Mucosa of descending colon (tissue), 3 donors: ENCODE results near the gene TBXAS1. TPM values are rescaled to one million over a fixed set of nuclear protein-coding genes. Genes with fewer than 3 reads are reported as not detected.

Experiments
- ATAC-seq: fragments of 200-7000 bp; cut with Tn5 transposase; one replicate; pipeline ENCODE4 v1.9.1; 2020; ENCODE audit warnings: mild to moderate bottlenecking, moderate library complexity
- DNase-seq, 3 donors: peaks; one replicate each; pipeline ENCODE4 v3.0.0-alpha.2; 2020
- H3K36me3 ChIP-seq: fragments of 200-600 bp; one replicate; pipeline ENCODE4 v1.8.0; 2021; ENCODE audit warnings: low read depth, mild to moderate bottlenecking
- H3K4me1 ChIP-seq: fragments of 200-600 bp; one replicate; pipeline ENCODE4 v1.8.0; 2021; ENCODE audit warnings: low read depth, mild to moderate bottlenecking
- H3K4me3 ChIP-seq: fragments of 200-600 bp; one replicate; pipeline ENCODE4 v1.8.0; 2021; ENCODE audit warnings: mild to moderate bottlenecking
- H3K9me3 ChIP-seq: fragments of 200-600 bp; one replicate; pipeline ENCODE4 v1.8.0; 2021; ENCODE audit warnings: mild to moderate bottlenecking
- CTCF ChIP-seq: fragments of 200-600 bp; IDR thresholded peaks from one replicate; pipeline ENCODE4 v1.8.0; 2022; ENCODE audit warnings: antibody characterized with exemption, mild to moderate bottlenecking
- intact Hi-C, 2 donors: fragments of 100-400 bp; cut with DNase I in 1 of 2; cut with micrococcal nuclease in 1 of 2; formaldehyde crosslinking; loops; one replicate each; pipeline versions ENCODE4 v1.11.0 to v1.11.1; 2022; cut with DNase I, micrococcal nuclease
- long read RNA-seq, 2 donors: library from polyadenylated mRNA; unstranded; transcript quantifications; one replicate each; pipeline ENCODE4 v2.0.0, GENCODE V29; 2019 to 2021
- total RNA-seq, 3 donors: library from RNA; stranded (reverse); fragmentation: NEBNext Ultra II Directional in 2 of 3; extraction: Animal tissue kit (Norgen Biotek cat#: 25700) in 2 of 3; gene quantifications; one replicate each; pipeline versions ENCODE4 v1.2.1 to v1.2.4, GENCODE V29; 2021 to 2023
- donor health status: DM: no; HTN: no; CAD: no; lungs with moderate emphysema.
- donor health status: DM: no; HTN: no; CAD: no.
- donor health status: DM: no; HTN: yes; CAD: no.

TBXAS1 gene
- total RNA-seq, result 10 to 100 TPM in 1 of 3 donors, 1 to 10 TPM in 2; 9.4 to 15.6 (median 9.7) TPM
- long read RNA-seq, donor 1, partial matches to known transcripts, result 1 of 6 reads
- long read RNA-seq, donor 1, other reads (novel, unspliced or antisense), result 3 of 6 reads
- long read RNA-seq, donor 2, transcript TBXAS1-208 (13 exons, 1,963 nt), result major isoform, 15 of 19 reads
- long read RNA-seq, donor 2, partial matches to known transcripts, result 1 of 19 reads
- long read RNA-seq, donor 2, other reads (novel, unspliced or antisense), result 2 of 19 reads

GRCh38 chr7:139829025-139829774 is at the start of gene TBXAS1:
TSS of gene TBXAS1 (plus strand) at chr7:139829264. CDS start at chr7:139829391, 127 bp downstream.
- DNase-seq (peak in 2 of 3 donors; percentile 45 to 55), ATAC-seq (peak; percentile 94)
- H3K4me1 ChIP-seq, result peaks cover 8% of the 10 kb centered on the region
- TF ChIP-seq CTCF, result no peak
- H3K4me3 ChIP-seq, result no peak within 1 kb of the TSS
- H3K36me3 ChIP-seq, result no peaks in the 10 kb centered on the region
- no peaks in the 10 kb centered on the region for H3K9me3 ChIP-seq
- intact Hi-C loops, result no loop called here

- Histone ChIP-seq H3K4me1 (peaks cover 7% of the 10 kb centered on the region), H3K4me3 (no peak overlapping the region), H3K9me3 (no peaks in the 10 kb centered on the region), H3K36me3 (no peaks in the 10 kb centered on the region)
- DNase-seq (no peak), ATAC-seq (no peak)
- no peak for TF ChIP-seq CTCF
- intact Hi-C loops, result no loop called here
Measured at GRCh38 chr7:139782932-139783331, 46.1 kb upstream of the TBXAS1 start.

GRCh38 chr7:139783647-139784385 is 45.2 kb upstream of the TBXAS1 start:
- H3K36me3 ChIP-seq, result no peaks in the 10 kb centered on the region
- no peak for DNase-seq
- no peaks in the 10 kb centered on the region for H3K9me3 ChIP-seq
- no peak for ATAC-seq
- intact Hi-C loops, result no loop called here
- no peak overlapping the region for H3K4me3 ChIP-seq
- TF ChIP-seq CTCF, result no peak
- peaks cover 3% of the 10 kb centered on the region for H3K4me1 ChIP-seq

- intact Hi-C loops, result no loop called here
- Histone ChIP-seq H3K9me3 (no peaks in the 10 kb centered on the region), H3K4me3 (no peak overlapping the region), H3K36me3 (no peaks in the 10 kb centered on the region), H3K4me1 (no peaks in the 10 kb centered on the region)
- ATAC-seq (no peak), DNase-seq (no peak)
- TF ChIP-seq CTCF, result no peak
Measured at GRCh38 chr7:139784648-139785047, 44.4 kb upstream of the TBXAS1 start.

GRCh38 chr7:139791316-139791715 is 37.7 kb upstream of the TBXAS1 start:
- Histone ChIP-seq H3K4me1 (no peaks in the 10 kb centered on the region), H3K9me3 (no peaks in the 10 kb centered on the region), H3K4me3 (no peak overlapping the region), H3K36me3 (no peaks in the 10 kb centered on the region)
- ATAC-seq (no peak), DNase-seq (no peak)
- TF ChIP-seq CTCF, result no peak
- intact Hi-C loops, result no loop called here
